CD4-positive, alpha-beta T cell treated with Interleukin-12 subunit alpha and Interleukin-12 subunit beta, for 1 hour (primary cell): ENCODE data around the gene RAD18.

Source experiments
- DNase-seq: peaks from one replicate; pipeline ENCODE4 v3.0.0-alpha.2; 2020

RAD18 gene

GRCh38 chr3:8963137-8963853 is at the start of gene RAD18:
TSS of gene RAD18 (minus strand) at chr3:8963472. CDS start at chr3:8963385, 87 bp downstream.
- peak; percentile 93 for DNase-seq

GRCh38 chr3:9012521-9012920 is 49.2 kb upstream of the RAD18 start:
- DNase-seq = no peak

DNA sequence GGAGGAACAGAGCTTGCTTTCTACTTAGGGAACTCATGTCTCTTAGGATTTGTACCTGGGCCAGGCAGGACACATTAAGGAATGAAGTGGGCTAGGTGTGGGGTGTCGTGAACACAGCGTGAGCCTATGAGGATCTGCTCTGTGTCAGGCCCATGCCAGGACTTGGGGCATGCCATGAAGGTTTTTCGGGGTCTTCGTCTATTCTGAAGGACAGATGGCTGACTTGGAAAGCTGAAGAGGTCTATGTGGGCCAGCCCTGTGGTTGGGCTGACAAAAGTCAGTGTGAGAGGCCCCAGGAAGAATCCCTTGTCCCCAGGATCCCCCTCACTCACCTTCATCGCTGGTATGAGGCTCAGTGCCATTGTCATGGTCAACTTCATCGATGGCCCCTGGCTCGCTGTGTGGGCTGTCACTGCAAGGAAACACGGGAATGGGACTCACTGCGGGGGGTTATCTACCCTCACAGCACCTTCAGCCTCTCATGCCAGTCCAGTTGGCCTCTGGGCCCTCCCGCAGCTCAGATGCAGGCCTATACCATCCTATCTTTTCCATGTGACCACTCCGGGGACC is 46.8 kb upstream of the RAD18 start:
- no peak for DNase-seq

GRCh38 chr3:9008550-9009255 is 45.4 kb upstream of the RAD18 start:
- DNase-seq = no peak

DNA sequence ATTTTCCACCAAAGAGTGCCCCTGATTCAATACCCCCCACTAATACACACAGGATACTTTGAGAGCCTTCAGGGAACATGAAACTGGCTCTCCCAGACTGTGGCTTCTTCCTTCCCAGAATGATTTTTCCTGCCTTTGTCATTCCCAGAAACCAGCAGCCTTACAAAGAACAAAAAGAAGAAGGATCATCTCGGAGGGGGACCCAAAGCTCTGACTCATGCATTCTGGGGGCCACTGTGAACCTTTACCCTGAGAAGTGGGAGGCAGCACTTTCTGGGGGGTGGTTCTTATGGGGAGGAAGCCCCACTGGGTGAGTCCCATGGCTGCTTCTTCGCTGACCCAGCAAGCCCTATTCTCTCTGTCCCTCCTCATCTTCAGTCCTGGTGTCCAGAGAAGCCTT is 44.7 kb upstream of the RAD18 start:
- DNase-seq = no peak

- no peak for DNase-seq
Observed at GRCh38 chr3:9007213-9007612, 43.9 kb upstream of the RAD18 start.

- DNase-seq = no peak
Observed at GRCh38 chr3:9000041-9000440, 36.8 kb upstream of the RAD18 start.

DNA sequence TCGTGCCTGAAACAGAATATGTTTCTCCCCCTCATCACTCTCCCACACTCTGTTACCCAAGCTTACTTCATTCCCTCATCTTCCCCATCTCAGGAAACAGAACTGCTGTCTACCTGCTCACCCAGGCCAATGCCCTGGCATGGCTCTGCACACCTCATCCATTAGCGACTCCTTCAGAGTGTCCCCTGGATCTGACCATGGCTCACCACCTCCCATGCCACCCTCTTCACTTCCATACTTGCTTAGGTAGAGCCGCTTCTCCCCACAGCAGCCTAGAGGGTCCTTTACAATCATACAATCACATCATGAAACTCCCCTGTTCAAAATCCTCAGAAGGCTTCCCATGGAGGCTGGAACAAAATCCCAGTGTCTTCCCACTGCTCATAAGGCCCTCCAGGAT is 33.9 kb upstream of the RAD18 start:
- DNase-seq = no peak

GRCh38 chr3:8996681-8997121 is 33.4 kb upstream of the RAD18 start:
- no peak for DNase-seq

GRCh38 chr3:8996216-8996615 is 32.9 kb upstream of the RAD18 start:
- DNase-seq = no peak

GRCh38 chr3:8994226-8994625 is 31.0 kb upstream of the RAD18 start:
- DNase-seq = no peak

GRCh38 chr3:8993331-8993730 is 30.1 kb upstream of the RAD18 start:
- DNase-seq = no peak

GRCh38 chr3:8992854-8993253 is 29.6 kb upstream of the RAD18 start:
- DNase-seq = no peak

GRCh38 chr3:8992199-8992598 is 28.9 kb upstream of the RAD18 start:
- DNase-seq = no peak

DNA sequence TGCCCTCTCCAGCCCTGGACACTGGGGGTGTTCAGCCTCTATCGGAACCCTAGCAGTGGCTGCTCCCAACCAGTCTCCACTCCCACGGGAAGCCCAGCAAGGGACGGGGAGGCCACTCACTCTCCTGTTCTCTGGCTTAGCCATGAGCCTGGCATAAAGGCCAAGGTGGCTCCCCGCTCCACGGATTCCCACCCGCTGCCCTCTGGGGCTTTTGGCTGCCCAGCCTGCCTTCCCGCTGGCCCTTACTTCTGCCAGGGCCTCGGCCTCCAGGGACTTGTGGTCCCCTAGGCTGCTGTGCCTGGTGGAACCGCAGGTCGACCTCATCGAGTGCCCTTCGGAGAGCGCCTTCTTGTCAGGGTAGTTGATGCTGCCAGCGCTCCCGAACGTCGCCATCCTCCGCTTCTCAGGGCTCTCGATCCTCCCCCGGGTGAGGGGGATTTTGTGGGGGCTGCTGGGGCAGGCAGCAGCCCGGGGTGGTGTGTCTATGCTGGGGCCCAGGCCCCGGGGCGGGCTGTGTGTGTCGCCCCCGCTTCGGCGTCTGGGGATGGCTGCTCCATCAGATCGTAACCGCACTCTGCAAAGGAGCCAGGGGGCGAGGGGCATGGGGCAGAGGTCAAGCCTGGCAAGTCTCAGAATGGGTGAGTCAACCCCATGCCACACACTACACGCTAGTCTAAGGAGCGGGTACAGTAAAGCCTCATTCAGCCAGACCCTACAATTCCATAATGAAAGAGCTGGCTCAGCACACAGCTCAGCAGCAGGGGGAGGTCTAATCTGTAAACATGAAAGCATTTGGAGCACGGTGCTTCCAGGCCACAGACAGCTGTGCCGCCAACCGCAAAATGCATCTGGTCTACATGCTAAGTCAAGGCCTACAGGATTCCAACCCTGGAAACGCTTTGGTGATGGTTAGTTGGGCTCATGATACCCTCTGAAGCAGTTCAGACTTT is 27.3 kb upstream of the RAD18 start:
- DNase-seq = no peak

- no peak for DNase-seq
Observed at GRCh38 chr3:8988791-8989558, 25.7 kb upstream of the RAD18 start.

GRCh38 chr3:8988384-8988655 is 25.0 kb upstream of the RAD18 start:
- no peak for DNase-seq

DNA sequence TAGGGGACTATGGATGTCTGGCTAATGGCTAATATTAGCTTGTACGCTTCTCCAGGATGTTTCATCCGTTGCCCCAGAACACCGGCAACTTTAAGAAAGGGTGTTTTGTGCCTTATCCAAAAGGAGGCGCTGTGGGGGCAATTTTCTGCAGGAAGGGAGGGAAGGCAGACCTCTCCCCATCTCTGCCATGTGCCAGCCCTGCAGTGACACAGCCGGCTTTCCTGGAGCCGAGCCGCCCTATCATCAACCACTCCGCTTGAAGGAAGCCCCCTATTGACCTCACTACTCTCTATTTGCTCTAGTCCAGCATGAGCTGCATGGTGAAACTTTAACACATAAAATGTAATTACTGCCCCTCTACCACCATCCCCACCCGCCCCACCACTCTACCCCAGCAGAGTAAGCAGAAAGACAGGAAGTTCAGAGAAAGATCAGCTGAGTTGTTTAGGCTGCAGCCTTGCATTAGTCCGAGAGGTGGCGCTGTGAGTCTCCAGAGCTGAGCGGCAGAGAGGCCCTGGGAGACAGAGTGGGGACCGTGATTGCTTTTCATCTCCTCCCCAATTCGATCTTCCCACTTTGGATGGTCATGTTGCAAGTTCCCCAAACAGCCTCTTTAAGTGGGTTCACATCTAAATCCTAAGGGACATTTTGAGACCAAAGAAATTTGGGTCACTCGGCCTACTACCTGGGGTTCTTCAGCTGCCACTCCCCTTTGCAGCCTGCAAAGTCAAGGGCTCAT is 24.5 kb upstream of the RAD18 start:
- peak; percentile 57 for DNase-seq

DNA sequence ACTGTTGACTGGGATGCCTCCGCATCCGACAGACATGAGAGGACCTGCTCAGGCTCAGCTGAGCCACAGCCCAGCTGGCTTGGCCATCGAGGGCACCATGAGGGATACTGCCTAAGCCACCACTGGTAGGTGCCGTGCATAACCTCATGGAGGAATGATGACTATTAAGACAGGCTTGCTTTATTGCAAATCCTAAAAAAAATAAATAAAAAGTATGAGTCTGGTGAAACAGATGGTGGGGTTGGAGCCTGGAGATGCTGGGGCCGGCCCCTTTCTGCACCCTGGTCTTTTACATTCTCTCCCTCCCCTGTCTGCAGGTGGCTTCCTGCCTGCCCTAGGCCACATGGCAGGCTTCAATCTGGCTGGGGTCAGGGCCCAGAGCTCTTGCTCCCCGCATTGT is 24.0 kb upstream of the RAD18 start:
- DNase-seq = no peak

- DNase-seq = no peak
Observed at GRCh38 chr3:8986741-8987140, 23.5 kb upstream of the RAD18 start.

DNA sequence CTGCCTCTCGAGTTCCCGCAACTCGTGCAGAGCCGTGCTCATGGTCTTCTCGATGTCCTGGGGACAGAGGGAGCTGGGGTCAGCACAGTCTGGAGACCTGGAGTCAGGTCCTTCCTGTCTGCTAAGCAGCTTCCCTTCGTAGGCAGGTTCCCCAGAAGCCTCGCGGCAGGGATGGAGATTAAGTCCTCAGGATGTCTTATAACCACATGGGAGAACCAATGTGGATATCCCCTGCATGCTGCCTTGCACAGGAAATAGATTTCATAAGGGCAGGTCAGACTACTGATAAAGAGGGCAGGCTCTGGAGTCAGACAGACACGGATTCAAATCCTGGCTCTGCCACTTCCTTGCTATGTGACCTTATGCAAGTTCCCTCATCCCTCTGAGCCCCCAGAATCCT is 22.6 kb upstream of the RAD18 start:
- no peak for DNase-seq

DNA sequence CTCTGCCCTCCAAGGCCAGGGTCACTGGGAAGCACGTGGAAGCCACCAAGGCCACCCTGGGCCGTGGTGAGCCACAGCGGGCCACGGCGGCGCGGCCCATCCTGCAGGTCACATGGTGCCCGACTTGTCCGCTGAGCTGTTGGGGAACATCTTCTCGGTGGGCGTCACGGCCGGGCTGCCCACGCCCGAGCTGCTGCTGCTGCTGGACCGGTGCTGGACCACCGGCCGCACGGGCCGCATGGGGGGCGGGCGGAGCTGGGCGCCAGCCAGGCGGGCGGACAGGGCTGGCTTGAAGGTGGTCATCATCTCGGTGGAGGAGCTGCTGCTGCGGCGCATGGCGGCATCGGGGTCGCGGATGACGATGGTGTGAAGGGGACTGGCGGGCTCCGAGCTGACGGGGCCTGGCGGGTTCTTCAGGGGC is 22.1 kb upstream of the RAD18 start:
- no peak for DNase-seq
